T-helper 9 cell (primary cell): ENCODE measurements around the gene VWA5B1.

ENCODE experiments used
- DNase-seq: peaks from one replicate; pipeline ENCODE4 v3.0.0-alpha.2; 2020

Gene VWA5B1

DNA sequence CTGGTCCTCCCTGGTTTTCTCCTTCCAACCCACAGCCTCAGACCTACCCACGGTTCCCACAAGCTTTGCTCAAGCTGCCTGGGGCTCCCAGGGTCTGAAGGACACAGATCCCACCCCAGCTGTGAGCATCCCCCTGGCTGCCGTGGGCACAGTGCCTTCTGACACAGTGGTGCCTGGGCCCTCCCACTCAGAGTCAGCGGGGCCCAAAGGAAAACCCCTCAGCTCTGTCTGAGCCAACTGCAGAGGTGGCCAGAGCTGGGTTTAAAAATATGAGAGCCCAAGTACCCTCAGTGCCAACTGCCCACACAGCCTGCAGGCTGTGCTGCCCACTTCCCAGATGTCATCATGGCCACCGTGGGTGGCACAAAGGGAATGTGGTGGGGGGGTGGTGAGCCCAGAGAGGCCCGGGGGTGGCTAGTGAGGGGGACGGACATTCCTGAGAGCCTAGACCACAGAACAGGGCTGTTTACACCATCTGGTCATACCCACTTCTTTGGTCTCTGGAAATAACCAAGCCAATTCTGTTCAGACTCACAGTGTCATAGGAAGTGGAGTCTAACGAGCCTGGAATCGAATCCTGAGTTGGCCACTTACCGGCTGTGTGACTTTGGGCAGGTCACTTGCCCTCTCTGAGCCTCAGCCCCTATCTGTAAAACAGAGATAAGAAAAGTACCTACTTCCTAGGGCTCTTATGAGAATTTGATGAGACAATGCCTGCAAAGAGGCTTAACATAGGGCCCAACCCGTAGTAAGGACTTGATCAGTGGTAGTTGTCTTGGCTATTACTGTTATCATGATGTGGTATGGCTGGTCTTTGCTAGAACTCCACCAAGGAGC is 109.9 kb downstream of the VWA5B1 start:
- DNase-seq: no peak

DNA sequence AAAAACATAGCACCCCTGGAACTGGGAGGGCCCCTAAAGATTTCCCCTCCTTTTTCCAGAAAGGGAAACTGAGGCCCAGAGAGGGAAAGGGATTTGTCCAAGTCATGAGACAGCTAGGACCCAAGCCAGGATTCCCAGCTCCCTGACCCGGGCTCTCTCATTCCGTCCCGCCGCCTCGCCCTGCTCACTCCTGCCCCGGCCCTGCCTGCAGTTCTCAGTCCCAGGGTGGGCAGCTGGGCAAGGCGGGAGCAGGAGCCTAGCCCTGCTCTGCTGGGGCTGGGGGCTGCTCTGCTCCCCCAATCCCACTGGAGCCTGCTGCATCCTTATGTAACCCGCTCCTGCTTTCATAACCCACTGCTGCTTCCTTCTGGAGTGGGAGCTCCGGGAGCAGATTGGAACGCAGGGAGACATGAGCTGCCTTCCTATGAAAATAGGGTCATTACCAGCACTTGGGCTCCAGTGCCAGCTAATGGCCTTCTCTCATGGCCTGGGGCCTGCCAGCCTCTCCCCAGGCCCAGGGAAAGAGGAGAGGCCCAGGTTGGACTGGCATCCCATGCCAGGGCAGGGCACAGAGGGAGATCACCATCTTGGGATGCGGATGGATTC is 110.8 kb downstream of the VWA5B1 start:
- DNase-seq: no peak

DNA sequence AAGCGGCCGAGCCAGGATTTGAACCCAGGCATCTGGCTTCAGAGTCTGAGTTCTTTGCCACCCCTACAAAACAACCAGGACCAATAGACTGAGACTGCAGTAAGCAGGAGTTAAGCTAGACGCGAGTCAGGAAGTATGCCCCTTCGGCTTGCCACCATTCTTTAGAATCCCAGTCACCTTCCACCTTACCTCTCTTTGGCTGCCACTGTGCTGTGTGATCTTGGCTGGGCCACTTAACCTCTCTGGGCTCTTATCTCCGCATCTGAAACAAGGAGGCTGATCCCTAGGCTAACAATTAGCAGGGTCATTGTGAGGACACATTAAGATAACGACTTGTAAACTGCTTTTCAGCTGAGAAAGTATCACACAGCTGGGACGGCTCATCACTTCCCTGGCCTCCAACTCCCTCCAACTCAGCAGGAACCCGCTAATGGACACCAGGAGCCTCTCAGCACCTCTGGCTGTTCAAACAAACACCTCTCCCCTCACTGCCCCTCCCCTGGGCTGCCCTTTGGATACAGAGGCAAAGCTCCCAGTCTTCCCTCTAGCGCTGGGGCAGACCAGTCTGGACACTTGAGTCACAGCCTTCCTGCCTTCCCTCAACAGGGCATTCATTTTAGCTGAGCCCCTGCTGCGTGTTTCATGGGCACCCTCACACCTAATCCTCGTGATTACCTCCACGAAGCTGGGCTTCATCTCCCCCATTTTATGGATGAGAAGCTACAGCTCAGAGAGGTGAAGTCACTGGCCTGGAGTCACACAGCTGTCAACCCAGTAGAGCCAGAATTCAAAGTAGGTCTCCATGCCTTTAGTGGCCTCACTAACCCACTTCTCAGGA is 112.1 kb downstream of the VWA5B1 start:
- no peak for DNase-seq

DNA sequence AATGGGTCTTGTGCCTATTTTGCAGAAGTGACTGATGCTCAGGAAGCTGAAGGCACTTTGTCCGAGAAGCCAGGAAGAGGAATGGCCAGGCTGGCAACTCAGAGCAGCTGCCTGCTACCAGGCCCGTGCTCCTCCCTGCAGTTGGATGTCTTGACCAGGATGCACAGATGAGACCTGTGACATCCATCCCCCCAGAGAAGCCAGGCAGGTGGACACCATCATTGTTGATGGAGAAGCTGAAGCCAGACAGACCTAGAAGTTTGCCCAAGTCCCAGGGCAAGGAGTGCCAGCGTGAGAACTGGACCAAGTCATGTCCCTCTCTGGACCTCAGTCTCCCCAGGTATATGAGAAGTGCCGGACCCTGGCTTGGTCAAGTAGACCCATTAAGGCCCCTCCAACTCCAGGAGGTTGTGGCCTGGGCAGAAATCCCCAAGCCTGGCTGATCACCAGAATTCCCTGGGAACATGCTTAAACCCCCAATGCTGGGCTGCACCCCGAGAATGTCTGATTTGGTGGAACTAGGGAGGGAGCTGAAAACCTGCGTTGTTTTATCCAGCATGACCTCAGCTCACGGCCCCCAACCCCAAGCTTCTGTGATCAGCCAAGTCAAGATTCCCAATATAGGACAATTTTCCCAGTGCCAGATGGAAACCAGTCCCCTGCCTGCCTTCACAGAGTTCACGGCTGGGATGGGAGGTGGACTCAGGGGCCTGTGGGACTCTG is 112.9 kb downstream of the VWA5B1 start:
- DNase-seq: no peak

DNA sequence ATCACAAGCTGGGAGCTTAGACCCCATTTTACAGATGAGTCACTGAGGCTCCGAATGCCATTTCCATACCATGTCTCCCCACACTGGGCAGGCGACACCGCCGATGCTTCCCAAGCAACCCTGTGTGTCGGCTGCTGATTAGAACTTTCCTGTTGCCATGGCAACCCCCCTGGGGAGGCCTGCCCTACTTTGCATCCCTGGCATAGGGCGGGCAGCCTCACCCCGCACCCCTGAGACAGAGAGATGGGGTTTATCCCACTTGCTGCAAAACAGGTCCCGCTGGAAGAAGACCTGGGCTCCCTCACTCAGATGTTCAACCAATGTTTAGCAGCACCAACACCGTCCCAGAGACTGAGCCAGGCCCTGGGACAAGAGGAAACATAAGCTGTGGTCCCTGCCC is 113.8 kb downstream of the VWA5B1 start:
- no peak for DNase-seq
